SU-DHL-6 (cell line): ENCODE measurements around the gene NRN1.

Source experiments
- H2AFZ ChIP-seq: fragments of 200-600 bp; sonication (generic); 2 replicates; pipeline ENCODE4 v1.6.1; 2014; ENCODE audit warnings: low read depth, mild to moderate bottlenecking, moderate library complexity, mixed read lengths, antibody characterized with exemption, low read length; ENCODE audit not compliant: severe bottlenecking
- H3F3A ChIP-seq: fragments of 200-600 bp; shearing (Covaris generic); 2 replicates; pipeline ENCODE4 v1.6.0; 2016; ENCODE audit warnings: antibody characterized with exemption, mild to moderate bottlenecking; ENCODE audit not compliant: insufficient read depth
- H3K27ac ChIP-seq: fragments of 200-600 bp; sonication (generic); 2 replicates; pipeline ENCODE4 v1.5.1; 2016; ENCODE audit warnings: low read depth, mild to moderate bottlenecking, low read length, moderate library complexity, mixed read lengths
- H3K27me3 ChIP-seq: fragments of 200-600 bp; sonication (generic), shearing (Covaris generic); 2 replicates; pipeline ENCODE4 v1.6.0; 2014; ENCODE audit warnings: mild to moderate bottlenecking, low read length
- H3K36me3 ChIP-seq: fragments of 200-600 bp; sonication (generic); 2 replicates; pipeline ENCODE4 v1.6.1; 2014; ENCODE audit warnings: mild to moderate bottlenecking, low read length, mixed read lengths
- H3K4me2 ChIP-seq: fragments of 300-600, 200-600 bp; shearing (Covaris generic), sonication (generic); 2 replicates; pipeline ENCODE4 v1.6.0; 2014; ENCODE audit warnings: low read length, low read depth, mild to moderate bottlenecking; ENCODE audit not compliant: poor library complexity, severe bottlenecking
- H3K4me3 ChIP-seq: fragments of 200-600 bp; sonication (generic); 2 replicates; pipeline ENCODE4 v1.5.1; 2014; ENCODE audit warnings: antibody characterized with exemption, low read length, mild to moderate bottlenecking, mixed read lengths; ENCODE audit not compliant: insufficient read depth, poor library complexity, severe bottlenecking
- H3K79me2 ChIP-seq: fragments of 200-600 bp; sonication (generic); 2 replicates; pipeline ENCODE4 v1.6.1; 2014; ENCODE audit warnings: mild to moderate bottlenecking, low read length, moderate library complexity; ENCODE audit not compliant: insufficient read depth
- H3K9ac ChIP-seq: fragments of 200-600 bp; sonication (generic); 2 replicates; pipeline ENCODE4 v1.7.0; 2014; ENCODE audit warnings: mild to moderate bottlenecking, low read length
- H3K9me2 ChIP-seq: fragments of 200-600 bp; sonication (generic); replicated peaks from 2 replicates; pipeline ENCODE4 v1.6.1; 2014; ENCODE audit warnings: low read length; ENCODE audit not compliant: insufficient read depth
- H3K9me3 ChIP-seq: fragments of 200-600 bp; sonication (generic); 2 replicates; pipeline ENCODE4 v1.6.1; 2014; ENCODE audit warnings: low read length, mixed read lengths; ENCODE audit not compliant: insufficient read depth
- H4K20me1 ChIP-seq: fragments of 200-600 bp; sonication (generic); 2 replicates; pipeline ENCODE4 v1.6.1; 2014; ENCODE audit warnings: low read depth, mild to moderate bottlenecking, antibody characterized with exemption, low read length, moderate library complexity, mixed read lengths
- EZH2phosphoT487 ChIP-seq: fragments of 200-600 bp; sonication (generic), shearing (Covaris generic); conservative IDR thresholded peaks from 2 replicates; pipeline ENCODE4 v1.6.1; 2018; ENCODE audit warnings: mild to moderate bottlenecking, antibody characterized with exemption, low read length, moderate library complexity, mixed read lengths
- TF ChIP-seq, protein P1 (sequence below): fragments of 200-600 bp; sonication (generic); IDR thresholded peaks from one replicate; pipeline ENCODE4 v1.5.1; 2017; ENCODE audit warnings: antibody characterized with exemption, mild to moderate bottlenecking, low read length, moderate library complexity; ENCODE audit not compliant: insufficient read depth, poor library complexity, severe bottlenecking

Gene NRN1

DNA sequence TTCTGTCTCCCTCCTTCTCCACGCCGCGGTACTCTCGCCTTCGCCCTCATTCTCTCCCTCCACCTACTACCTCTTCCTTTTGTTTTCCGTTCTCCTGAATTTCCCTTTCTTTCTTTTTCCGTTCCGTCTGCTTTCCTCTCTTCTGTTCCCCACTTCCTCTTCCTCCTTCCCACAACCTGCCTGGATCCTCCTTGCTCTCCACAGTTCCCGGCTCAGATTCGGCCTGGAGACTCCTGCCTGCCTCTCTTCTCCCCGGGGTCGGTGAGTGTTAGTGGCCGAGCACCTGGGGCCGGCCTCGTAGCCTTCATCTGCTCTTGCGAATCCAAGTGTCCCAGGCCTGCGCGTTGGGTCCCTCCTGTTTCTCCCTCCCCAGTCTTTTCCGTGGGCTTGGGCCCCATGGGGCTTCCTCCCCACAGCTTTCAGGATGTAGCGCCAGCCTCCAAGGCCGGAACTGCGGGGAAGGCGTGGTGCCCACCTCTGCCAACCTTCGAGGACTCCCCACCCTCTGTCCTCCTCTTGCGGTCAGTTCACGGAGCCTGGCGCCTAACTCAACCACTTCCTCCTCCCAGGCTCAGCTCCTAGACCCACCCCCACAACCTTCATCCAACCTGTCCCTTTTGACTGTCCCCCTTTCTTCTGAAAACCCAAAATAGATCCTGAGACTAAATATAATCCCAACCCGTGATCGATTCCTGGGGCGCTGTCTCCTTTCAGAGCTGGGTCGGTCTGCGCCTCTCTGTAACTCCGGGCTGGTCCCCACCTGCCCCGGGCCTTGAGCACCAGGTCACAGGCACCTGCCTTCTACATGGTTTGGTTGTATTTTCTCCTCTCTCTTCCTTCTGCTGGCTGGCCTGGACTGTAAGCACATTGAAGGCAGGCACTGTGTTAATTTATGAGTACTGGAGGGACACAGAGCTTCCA, 6.8 kb downstream of the NRN1 start:
- no peaks in the 10 kb centered on the region for H4K20me1 ChIP-seq
- no peak overlapping the region for H3K4me3 ChIP-seq
- no peaks in the 10 kb centered on the region for H3K79me2 ChIP-seq
- no peak overlapping the region for H2AFZ ChIP-seq
- no peaks in the 10 kb centered on the region for H3K9me3 ChIP-seq
- H3K4me2 ChIP-seq, result no peak overlapping the region
- no peaks in the 10 kb centered on the region for H3F3A ChIP-seq
- H3K27ac ChIP-seq, result no peak overlapping the region
- no peaks in the 10 kb centered on the region for H3K9me2 ChIP-seq
- no peak for TF ChIP-seq EZH2phosphoT487
- TF ChIP-seq, protein P1, sequence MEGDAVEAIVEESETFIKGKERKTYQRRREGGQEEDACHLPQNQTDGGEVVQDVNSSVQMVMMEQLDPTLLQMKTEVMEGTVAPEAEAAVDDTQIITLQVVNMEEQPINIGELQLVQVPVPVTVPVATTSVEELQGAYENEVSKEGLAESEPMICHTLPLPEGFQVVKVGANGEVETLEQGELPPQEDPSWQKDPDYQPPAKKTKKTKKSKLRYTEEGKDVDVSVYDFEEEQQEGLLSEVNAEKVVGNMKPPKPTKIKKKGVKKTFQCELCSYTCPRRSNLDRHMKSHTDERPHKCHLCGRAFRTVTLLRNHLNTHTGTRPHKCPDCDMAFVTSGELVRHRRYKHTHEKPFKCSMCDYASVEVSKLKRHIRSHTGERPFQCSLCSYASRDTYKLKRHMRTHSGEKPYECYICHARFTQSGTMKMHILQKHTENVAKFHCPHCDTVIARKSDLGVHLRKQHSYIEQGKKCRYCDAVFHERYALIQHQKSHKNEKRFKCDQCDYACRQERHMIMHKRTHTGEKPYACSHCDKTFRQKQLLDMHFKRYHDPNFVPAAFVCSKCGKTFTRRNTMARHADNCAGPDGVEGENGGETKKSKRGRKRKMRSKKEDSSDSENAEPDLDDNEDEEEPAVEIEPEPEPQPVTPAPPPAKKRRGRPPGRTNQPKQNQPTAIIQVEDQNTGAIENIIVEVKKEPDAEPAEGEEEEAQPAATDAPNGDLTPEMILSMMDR, result no peak
- H3K9ac ChIP-seq, result no peak overlapping the region
- H3K36me3 ChIP-seq, result no peaks in the 10 kb centered on the region
- H3K27me3 ChIP-seq, result no peaks in the 10 kb centered on the region

GRCh38 chr6:5998711-5999687, 7.7 kb downstream of the NRN1 start:
- H3K36me3 ChIP-seq, result no peaks in the 10 kb centered on the region
- H3F3A ChIP-seq, result no peaks in the 10 kb centered on the region
- H3K27ac ChIP-seq, result no peak overlapping the region
- no peaks in the 10 kb centered on the region for H3K79me2 ChIP-seq
- TF ChIP-seq EZH2phosphoT487, result no peak
- TF ChIP-seq, protein P1, result no peak
- H2AFZ ChIP-seq, result no peak overlapping the region
- H3K9me3 ChIP-seq, result no peaks in the 10 kb centered on the region
- H3K4me2 ChIP-seq, result no peak overlapping the region
- no peak overlapping the region for H3K4me3 ChIP-seq
- no peaks in the 10 kb centered on the region for H3K27me3 ChIP-seq
- no peaks in the 10 kb centered on the region for H3K9me2 ChIP-seq
- H4K20me1 ChIP-seq, result no peaks in the 10 kb centered on the region
- H3K9ac ChIP-seq, result no peak overlapping the region

DNA sequence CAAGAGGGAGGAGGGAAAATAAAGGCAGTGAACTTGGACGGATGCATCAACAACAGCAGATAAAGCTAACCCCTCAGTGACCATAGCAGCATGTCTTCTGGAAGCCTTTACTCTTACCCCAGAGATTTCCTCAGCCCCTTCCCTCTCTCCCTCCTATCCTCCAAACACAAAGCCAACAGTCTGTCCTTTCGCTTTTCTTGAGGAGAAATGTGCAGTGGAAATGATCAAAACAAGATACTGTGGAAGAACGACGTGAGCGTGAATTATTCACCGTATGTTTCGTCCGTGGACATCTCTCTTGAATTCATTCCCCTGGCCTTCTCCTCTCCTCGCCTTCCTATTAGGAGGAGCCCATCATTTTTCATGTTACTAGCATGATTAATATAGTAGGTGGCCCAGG, 8.5 kb downstream of the NRN1 start:
- Histone ChIP-seq H3K79me2 (no peaks in the 10 kb centered on the region), H3K4me2 (no peak overlapping the region), H3K4me3 (no peak overlapping the region), H3K36me3 (no peaks in the 10 kb centered on the region), H2AFZ (no peak overlapping the region), H3K9ac (no peak overlapping the region), H3K27me3 (no peaks in the 10 kb centered on the region), H3F3A (no peaks in the 10 kb centered on the region), H4K20me1 (no peaks in the 10 kb centered on the region), H3K27ac (no peak overlapping the region), H3K9me3 (no peaks in the 10 kb centered on the region), H3K9me2 (no peaks in the 10 kb centered on the region)
- no peak for TF ChIP-seq EZH2phosphoT487
- TF ChIP-seq, protein P1, result no peak
